HG03354 (cell line): ENCODE results near the gene CNST.
"Not testable (repeated sequence)": the region's sequence is repeated elsewhere in the genome, so short reads cannot be mapped to it uniquely, and the experiment has no call there.

Source experiments
- ATAC-seq: cut with Tn5 transposase; IDR thresholded peaks from one replicate; pipeline ENCODE4 v1.9.1; 2021; ENCODE audit warnings: mild to moderate bottlenecking; ENCODE audit not compliant: unreplicated experiment, poor library complexity, severe bottlenecking

The CNST gene

DNA sequence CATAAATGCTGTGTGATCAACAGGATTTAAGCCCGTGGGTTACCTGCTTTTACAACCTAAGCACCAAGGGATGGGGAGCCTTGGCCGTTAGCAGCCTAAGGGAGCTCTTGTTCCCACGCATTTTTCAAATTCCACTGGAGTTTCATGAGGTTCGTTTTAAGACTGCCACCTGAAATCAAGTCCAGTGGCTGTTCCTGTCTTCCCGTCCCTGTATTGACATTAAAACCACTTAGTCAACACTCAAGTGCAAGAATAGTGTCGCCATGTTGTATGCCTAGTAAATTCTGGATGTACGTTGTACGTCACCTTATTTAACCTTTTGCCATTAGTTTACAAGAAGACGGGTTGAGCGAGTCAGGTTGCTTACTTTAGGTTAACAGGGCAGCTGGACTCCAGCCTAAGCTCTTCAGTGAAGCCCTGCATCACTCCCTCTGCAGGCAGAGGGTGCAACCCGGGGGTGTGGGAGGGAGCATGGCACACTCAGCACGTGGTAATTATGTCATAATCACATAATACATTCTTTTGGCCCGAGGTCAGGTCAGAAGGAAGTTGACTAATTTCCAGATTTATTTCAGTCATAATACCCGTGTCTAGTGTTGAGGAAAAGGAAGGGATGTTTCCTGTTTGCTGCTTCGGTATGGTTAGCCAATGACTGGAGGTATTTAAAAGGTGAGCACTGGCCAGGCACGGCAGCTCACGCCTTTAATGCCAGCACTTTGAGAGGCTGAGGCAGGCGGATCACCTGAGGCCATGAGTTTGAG, 42.5 kb downstream of the CNST start:
- peak; percentile 77 for ATAC-seq

DNA sequence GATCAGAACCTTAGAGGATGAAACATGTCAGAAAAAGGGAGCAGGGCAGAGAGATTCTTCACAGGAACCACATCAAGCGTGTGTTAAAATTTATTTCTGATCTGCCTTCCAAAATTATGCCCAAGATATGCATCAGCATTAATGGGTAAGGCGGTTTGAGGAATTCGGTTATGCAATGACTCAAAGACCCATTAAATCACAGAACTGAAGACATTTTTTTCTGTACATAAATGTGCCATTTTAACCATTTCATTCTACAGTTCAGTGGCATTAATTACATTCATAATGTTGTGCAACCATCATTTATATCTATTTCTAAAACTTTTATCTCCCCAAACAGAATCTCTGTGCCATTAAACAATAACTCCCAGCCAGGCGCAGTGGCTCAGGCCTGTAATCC, 43.4 kb downstream of the CNST start:
- no peak for ATAC-seq

DNA sequence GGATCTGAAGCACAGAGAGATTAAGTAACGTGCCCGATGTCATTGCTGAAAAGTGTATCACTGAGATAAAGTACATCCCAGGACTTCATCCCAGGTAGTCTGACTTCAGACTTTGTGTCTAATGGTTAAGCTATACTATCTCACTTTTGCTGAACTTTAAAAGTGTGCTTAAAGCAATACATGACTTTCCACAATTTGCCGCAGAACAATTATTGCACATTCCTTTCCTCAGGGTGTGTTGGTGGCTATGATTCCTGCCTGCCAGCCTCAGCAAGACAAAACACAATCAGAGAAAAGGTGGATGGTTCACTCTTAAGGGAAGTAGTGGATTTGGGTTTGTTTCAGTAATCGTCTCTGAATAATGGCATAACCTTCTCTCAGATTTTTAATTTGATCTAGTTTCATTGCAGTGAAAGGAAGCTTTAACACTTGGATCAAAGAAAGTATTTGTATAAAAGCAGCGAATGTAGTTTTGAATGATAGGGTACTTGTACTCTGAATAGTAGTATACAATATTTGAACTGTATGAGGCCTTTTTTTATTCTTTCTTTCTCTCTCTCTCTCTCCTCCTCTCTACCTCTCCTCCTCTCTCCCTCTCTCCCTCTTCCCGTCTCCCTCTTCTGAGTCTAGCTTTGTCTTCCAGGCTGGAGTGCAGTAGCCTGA, 47.0 kb downstream of the CNST start:
- no peak for ATAC-seq

DNA sequence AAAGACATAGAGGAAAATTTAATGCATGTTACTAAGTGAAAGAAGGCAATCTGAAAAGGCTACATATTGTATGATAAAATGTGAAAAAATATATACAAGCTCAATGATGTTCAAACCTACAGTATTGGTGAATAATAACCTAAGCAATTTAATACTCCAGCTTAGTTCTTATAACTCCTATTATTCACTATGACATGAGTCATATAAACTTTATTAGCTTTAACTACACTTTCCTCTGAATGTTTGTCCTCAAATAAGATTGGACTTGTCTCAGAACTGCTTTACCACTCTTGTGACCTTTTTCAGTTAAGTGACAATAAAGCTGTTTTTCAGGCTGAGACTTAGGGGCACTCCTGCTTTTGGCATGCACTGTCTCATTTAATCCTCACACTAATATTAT, 50.9 kb downstream of the CNST start:
- ATAC-seq = no peak

DNA sequence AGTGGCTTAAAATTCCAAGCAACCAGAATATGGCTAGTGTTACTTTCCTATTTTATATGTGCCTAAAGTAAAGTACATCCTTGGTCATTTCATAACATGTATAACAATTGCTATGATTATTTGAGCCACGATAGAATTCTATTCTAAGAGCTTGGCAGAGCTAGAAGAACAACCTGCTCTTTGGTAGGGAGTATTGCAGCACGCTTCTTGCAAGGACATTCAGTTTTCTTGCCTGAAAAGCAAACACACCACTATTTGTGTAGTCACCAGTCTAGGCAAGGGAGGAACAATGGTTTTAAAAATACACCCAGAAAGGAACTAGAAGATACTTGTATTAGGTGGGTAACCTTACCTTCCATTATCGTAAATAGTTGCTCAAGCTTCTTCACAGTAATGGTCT, 51.5 kb downstream of the CNST start:
- ATAC-seq = no peak

DNA sequence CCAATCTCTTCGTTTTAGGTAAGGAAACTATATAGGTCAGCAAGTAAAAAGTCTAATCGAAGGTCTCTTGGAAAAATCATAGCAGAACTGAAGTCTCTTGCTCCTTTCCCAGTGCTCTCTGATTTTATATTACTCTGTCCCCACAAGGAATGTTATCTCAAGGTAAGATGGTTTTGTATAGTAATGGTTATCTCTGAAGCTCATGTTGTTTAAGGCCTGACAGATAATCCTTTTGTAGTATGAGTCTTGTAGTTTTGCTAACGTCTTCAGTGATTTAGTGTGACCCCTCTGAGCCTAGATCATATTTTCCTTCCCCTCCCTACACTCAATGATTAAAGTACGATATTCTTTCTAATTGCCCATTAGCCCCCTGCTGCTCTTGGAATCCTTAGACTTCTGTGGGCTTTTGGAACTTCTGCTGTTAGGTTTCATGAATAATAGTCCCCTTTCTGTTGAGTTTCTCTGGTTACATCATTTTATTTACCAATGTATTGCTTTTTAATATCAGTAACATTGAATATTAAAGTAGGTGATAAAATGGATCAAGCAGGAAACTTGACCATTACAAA, 52.1 kb downstream of the CNST start:
- ATAC-seq = no peak

DNA sequence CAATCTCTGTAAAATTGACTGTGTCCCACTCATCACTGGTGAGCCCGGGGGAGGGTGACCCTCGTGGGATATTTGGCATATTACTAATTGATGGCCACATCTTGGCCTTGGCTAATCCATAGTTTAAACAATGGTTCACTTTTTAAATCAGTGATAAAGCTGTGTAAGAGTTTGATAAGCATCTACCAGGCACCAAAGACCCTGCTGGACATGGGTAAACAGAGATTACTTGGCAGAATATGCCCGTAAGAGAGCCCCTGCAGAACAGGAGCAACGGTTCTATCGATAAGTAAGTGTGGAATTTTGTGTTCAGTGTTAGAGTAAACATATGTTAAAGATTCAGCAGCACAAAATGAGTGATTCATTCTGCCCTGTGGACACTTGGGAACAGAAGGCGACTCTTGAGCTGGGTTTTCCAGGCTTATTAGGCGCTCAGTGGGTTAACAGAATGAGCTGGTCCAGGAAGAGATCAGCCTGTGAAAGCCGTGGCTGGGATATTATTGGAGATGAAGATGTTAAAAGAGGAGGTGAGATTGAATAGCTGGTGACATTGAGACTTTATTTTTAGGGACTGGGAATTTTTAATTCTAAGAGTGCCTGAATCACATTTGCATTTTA, 55.9 kb downstream of the CNST start:
- ATAC-seq = no peak

DNA sequence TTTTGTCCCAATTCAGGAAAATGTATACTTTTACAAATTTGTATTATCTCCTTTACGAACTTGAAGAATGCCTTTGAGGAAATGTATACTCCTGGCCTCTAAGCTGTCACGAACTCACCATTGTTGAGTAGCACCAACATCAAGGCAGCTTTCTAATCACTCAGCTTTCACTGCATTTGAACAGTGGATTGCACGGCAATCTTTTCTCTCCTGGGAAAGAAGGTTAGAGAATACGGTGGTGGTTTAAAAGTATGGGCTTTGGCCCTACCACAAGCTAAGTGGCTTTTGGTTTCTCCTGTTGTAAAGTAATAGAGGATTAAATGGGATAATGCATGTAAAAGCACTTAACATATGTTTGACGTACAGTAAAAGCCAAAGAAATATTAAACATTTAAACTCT, 57.8 kb downstream of the CNST start:
- ATAC-seq = no peak

DNA sequence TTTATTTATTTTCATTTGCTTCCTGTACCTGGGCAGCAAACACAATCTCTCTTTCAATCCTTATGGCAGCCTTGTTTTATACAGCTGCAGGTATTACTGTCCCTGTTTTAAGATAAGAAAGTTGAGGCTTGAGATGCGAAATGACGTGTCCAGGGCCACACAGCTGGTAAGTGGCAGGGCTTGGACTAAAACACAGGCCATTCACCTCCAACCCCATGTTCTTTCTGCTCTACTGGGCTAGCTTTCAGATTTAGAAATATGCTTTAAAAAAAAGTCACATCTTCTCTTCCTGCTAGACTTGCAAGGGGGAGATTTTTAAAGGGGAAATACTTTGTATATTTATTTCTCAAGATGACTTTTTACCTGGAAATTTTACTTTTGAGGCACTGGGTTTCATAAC, 62.8 kb downstream of the CNST start:
- ATAC-seq = peak; percentile 91

DNA sequence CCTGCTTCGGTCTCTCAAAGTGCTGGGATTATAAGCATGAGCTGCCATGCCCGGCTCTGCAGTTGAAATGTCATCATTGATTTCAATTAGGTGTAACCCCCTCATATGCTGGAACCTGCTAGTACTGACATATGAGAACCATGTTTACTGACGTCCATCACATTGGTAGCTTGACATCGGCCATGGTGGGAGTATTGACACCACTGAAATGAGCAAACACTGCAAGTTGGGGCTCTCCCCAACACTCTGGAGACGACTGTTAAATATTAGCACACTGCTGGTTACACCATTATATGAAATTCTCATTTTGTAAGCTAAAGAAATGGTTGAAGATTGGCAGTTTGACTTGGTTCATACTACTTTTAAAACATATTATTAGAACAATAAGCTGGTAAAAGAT, 63.7 kb downstream of the CNST start:
- ATAC-seq = peak; percentile 54

DNA sequence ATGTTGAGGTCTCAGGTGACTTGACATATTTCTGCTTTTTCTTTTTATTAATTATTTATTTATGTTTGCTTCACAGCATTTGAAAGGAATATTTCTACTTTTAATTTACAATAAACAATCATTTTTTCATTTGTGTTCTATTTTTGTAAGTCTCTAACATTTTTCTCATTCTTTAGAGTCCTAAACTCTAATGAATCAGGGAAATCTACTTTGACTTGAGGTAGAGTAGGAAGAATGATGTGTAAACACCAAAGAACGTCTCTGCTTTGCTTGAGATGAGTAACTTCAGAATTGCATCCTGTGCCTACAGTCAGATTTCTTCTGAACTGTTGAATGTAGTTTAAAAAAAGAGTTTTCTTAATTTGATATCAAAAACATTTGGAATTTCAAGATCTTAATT, 65.2 kb downstream of the CNST start:
- no peak for ATAC-seq

DNA sequence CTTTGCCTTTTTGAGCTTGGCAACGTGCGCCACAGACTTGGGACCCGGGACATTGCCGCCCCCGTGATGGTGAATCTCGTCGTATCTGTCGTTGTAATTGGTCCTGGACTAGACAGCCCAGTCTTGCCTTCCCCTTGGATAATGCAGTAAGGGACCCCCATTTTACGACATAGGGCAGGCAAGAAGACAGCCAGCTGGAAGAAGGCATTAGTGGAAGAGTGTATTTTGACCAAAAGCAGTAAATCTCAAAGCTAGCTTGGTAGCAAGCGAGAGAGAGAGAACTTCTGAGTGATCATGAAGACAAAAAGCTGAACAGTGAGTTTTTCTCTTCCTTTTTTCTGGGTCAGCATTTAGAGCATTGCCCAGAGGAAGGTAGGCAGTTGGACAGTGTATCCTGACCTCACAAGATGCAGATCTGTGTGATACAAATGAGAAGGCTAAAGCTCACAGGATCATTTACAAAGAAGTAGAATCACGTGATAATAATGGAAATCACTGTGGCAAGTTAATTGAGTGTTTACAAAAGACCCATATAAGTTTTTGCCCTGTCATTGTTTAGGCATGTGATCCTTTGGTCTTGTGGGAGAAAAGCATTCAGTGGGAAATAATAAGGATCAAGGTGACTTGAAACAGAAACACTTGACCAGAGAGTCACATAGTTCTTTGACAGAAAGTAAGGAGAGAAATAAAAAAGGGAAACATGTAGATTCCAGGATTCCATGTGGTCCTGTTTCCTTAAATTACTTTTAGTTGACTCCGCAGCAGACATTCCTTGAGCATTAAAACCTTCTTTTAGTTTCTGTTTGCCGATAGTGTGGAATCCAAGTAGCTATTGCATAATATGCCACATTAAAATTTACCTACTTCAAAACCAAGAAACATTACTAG, 66.3 kb downstream of the CNST start:
- no peak for ATAC-seq

DNA sequence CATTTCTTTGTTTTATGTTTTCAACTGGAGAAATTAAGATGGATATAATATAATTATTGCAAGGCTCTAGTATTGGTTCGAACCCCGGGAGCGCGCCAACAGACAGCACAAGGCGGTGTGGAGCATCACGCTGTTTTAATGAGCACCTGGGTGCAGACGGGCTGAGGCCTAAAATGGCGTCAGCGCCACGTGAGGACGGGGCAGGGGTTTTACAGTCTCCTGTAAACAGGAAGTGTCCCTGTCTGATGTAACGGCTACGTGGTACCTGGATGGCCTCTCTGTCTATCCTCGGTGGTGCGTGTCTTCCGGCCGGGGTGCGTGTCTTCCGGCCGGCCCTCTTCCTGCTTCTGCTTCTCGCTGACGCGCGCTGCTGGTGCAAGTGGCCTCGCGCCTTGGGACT, 68.4 kb downstream of the CNST start:
- not testable (repeated sequence) for ATAC-seq

DNA sequence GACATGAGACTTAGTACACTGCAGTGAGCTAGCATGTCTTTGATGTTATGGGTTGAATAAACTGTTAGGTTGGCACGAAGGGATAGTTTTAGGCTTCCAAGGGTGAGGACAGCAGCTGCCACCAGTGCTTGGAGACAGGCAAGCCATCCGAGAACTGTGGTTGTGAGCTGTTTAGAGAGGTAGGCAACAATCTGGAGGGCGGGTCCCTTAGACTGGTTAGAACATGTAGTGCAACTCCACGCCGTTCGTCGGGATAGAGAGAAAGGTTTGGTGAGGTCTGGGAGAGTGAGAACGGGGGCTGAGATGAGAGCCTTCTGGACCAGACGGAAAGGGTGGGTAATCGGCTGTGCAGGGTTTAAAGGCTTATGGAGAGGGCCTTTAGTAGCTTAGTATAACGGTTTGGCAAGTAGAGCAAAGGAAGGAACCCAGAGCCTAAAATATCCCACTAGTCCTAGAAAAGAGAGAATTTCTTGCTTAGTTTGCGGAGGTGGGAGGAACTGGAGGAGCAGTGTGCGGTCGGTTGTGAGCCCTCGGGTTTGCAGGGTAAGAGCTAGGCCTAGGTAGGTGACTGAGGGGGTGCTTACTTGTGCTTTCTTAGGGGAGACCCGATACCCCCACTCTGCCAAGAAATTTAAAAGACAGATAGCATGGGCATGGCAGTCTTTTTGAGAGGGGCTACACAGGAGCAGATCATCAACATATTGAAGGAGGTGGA, 72.8 kb downstream of the CNST start:
- no peak for ATAC-seq

DNA sequence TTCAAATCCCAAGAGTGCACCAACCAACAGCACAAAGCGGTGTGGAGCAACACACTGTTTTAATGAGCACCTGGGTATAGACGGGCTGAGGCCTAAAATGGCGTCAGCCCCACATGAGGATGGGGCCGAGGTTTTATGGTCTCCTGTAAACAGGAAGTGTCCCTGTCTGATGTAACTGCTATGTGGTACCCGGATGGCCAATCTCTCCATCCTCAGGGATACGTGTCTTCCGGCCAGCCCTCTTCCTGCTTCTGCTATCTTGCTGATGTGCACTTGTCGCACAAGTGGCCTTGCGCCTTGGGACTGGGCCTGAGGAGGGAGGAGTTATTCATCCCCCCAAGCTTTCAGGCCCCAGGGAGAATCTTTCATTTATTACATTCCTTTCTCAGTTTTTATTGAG, 73.5 kb downstream of the CNST start:
- ATAC-seq = no peak

DNA sequence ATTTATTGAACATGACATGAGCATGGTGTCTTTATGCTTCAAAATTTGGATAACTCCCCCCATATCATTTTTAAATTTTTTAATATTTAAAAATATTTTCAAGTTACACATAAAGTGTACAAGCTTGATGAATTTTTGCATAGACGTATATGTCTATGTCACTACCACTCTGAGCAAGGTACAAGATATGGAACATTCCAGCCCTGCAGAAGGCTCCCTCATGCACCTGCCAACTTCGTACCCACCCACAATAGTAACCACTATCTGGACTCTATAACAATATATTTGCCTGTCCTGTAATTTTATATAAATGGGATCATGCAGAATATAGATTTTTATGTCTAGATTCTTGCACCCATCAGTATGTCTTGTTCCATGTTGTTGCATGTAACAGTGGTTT, 74.5 kb downstream of the CNST start:
- no peak for ATAC-seq

DNA sequence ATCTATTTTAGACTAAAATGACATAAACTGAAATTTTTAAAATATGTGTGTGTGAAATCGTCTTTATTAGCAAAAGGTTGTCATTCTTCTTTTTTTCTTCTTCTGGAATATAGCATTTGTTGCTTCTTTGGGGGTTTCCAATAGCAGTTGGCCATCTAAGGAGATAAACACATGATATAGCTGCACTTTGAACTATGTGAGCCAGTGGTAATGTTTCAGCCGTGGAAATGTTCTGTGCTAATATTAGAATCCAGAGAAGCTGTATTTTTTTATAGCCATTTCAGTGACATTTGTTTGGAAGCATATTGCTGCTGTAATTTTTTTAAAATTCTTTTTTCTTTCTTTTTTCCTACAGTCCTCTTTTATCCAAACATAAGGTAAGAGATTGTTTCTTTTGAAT, 75.1 kb downstream of the CNST start:
- no peak for ATAC-seq

DNA sequence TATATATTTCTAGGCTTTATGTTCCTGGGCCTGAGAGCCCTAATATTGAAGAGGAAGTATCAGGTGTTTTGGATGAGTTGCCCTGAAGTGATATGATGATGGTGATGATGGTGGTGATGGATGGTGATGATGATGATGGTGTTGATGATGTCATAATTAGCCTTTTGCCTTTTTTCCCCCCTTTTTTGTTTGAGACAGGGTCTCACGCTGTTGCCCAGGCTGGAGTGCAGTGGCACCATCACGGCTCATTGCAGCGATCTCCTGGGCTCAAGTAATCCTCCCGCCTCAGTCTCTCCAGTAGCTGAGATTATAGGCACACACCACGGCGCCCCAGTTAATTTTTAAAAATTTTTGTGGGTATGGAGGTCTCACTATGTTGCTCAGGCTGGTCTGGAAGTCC, 76.5 kb downstream of the CNST start:
- no peak for ATAC-seq

DNA sequence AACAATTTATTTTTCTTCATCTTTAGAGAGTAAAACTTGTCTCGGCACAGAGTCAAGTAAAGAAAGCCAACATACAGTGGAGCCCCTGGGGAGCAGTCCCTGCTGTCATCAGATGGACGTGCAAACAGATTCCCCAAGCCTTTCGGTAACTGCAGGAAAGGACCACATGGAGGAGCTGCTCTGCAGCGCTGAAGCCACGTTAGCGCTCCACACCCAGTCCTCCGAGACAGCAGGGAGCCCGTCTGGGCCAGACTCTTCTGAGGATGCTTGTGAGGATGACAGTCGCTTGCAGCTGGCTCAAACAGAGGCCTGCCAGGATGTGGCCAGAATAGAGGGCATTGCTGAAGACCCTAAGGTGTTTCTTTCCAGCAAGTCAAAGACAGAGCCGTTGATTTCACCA, 80.9 kb downstream of the CNST start:
- ATAC-seq = no peak
